HG03457 (cell line): ENCODE results near the gene PPFIA2.
"Not testable (repeated sequence)": the region's sequence is repeated elsewhere in the genome, so short reads cannot be mapped to it uniquely, and the experiment has no call there.

Experiments
- ATAC-seq: cut with Tn5 transposase; IDR thresholded peaks from one replicate; pipeline ENCODE4 v1.9.1; 2021; ENCODE audit warnings: moderate number of reproducible peaks; ENCODE audit not compliant: unreplicated experiment

PPFIA2 gene

DNA sequence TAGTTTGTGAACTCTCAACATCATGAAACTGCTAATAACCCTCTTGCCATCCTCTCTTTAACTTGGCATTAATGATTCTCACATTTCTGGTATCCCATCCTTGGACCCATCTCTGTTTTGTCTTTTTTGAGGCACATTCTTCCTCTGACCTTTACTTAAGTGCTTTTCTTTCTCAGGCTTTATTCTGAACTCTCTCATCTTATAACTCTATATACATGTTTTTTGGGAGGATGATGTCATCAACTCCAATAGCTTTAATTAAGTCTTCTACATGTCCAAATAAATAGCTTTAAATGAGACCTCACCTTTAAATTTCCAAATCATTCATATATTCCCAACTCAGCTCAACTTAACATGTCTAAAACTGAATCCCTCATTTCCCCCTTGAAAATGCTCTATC, 88.4 kb downstream of the PPFIA2 start:
- no peak for ATAC-seq

DNA sequence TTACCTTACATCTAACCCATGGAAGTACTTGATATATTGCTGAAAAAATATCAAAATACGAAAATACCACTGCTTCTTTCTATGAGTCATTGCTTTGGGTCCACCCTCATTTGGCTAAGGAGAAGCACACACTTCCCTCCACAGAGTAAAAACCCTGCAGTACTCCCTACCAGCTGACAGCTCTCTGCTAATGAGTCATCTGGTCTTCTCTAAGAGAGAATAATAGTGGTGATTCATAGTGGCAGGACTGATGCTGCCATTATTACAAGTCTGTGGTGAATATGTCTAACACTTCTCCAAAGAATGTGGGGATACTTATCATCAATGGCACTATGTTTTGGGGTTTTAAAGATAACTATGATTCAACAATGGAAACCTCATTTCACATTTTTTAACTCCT, 90.7 kb downstream of the PPFIA2 start:
- peak; percentile 73 for ATAC-seq

DNA sequence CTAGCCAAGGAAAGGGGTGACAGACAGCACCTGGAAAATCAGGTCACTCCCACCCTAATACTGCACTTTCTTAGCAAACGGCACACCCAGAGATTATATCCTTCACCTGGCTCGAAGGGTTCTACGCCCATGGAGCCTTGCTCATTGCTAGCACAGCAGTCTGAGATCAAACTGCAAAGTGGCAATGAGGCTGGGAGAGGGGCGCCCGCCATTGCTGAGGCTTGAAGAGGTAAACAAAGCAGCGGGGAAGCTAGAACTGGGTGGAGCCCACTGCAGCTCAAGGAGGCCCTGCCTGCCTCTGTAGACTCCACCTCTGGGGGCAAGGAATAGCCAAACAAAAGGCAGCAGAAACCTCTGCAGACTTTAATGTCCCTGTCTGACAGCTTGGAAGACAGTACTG, 99.8 kb downstream of the PPFIA2 start:
- not testable (repeated sequence) for ATAC-seq

DNA sequence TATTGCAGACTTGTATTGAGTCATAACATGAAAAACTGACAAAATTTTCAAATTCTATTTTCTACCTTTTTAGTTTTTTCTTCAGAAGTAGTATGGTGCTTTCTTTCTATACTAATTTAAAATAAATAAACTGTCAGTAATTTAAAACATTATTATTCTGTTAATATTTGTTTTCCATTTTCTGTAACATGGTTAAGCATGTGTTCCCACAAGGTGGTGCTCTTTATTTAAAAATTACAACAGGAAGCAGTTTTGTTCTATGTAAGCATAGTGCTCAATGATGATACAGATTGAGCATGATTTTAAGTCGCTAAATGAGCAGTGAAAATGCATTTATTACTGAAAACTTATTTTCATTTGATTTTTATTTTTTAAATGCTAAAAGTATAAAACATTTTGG, 114.6 kb downstream of the PPFIA2 start:
- peak; percentile 60 for ATAC-seq

DNA sequence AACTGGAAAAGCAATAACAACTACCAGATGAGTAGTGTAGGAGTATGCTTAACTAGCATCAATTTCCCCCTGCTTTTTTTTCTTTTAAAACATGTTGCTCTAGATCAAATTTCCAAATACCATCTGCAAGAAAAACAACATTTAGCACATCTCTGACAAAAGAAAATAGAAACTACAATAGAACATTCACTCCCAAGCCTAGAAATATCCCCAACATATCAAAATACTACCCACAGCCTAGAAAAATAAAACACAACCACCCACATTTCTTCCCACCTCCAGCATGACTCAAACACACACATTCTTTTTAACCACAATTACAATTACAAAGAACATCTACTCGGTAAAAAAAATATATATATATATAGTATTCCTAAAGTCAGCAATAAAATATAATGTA, 120.0 kb downstream of the PPFIA2 start:
- ATAC-seq, result no peak

DNA sequence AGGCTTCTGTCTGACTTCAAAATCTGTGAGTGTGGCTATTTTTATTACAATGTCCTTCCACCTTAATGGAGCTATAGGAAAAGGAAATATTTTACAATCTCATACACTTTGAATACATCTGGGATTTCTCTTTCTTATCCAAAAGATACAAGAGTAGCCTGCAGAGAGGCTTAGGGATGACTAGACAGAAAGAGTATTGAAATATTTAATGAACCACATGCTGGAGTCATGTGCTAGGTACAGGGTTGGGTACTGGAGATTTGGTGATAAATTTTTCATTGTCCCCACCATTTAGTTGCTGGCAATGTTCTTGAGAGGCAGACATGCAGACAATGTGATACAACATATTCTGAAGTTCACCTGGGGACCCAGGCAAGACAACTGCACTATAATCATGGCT, 126.0 kb downstream of the PPFIA2 start:
- no peak for ATAC-seq

DNA sequence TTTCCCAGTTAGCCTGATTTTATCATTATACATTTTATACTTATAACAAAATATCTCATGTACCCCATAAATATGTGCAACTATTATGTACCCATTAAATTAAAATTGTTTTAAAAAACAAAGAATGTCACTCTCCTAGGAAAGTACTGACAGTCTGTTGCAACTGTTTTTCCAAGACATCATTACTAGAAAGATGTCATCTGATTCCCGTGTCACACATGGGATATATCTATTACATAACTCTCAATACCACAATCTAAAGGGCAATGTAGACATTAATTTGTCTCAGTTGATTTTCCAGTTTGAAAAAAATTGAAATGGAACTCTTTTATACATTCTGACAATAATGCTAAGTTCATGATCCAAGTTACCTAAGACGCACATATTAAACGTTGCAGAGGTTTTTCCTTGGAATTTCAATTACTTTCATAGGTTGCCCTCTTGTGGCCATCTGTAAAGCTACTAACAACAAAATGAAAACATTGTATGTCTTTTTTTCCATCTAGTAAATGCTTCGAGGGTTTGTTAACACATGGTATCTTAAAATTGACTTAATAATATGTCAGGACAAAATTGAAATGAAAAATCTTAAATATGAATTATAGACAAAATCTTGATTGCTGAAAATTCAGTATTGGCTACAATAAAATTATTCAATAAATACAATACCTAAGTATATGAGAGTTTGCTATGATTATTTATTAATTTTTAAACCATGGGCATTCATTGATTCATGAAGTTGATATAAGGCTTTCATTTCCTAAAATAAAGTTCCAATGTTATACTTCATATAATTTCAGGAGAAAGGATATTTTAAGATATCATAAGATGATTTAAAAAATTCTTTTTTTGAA, 131.6 kb downstream of the PPFIA2 start:
- ATAC-seq, result no peak

DNA sequence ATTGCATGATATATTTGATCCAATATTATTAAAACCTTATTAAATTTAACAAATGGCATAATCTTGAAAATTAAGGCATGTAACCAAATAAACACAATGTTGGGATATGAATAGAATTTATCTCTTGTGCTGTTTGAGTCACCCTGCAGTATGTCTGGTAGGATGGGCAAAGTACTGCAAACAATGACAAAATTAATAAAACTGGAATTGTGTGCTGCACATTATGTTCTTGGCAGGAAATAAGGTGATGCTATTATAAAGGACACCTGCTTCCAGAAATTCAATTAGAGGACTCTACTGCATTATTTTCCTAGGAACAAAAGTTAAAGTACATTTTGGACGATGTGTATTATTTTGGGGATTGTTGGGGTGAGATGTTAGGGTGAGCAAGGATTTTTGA, 132.7 kb downstream of the PPFIA2 start:
- no peak for ATAC-seq

DNA sequence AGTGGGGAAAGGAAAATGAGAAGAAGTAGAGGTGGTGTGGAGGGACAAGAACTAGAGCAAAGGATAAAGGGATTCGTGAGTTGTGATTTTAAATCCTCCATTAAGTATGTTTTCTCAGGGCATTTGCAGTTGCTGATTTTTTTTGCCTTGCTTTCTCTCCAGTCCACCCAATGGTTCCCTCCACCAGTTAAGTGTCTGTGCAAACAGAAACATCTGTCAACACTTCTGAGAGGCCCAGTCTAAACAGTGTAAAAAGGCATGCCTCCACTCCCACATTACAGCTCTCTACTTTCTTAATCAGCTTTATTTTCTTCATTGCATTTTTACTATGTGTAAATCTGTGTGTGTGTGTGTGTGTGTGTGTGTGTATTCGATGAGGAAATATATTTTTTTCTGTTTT, 141.2 kb downstream of the PPFIA2 start:
- no peak for ATAC-seq

DNA sequence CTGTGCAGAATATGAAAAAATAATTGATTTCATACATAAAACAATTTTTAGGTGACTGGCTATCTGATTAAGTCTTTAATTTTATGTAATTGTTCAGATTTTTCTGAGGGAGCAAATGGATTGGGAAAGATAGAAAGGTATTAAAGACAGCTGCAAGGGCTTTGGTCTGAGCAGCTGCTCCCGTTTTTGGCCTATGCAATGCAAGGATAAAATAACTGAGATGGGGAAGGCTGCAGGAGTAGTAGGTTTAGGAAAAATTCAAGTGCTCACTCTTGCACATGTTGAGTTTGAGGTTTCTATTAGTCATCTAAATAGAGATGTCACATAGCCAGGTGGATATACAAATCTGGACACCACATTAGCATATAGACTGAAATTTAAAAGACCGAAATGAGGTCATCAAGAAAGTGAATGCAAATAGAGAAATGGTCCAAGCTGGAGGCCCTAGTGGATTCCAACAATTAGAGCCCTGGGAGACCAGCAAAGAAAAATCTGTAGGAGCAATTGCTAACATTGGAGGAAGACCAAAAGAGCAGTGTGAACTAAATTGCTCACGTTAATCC, 144.0 kb downstream of the PPFIA2 start:
- ATAC-seq, result no peak

DNA sequence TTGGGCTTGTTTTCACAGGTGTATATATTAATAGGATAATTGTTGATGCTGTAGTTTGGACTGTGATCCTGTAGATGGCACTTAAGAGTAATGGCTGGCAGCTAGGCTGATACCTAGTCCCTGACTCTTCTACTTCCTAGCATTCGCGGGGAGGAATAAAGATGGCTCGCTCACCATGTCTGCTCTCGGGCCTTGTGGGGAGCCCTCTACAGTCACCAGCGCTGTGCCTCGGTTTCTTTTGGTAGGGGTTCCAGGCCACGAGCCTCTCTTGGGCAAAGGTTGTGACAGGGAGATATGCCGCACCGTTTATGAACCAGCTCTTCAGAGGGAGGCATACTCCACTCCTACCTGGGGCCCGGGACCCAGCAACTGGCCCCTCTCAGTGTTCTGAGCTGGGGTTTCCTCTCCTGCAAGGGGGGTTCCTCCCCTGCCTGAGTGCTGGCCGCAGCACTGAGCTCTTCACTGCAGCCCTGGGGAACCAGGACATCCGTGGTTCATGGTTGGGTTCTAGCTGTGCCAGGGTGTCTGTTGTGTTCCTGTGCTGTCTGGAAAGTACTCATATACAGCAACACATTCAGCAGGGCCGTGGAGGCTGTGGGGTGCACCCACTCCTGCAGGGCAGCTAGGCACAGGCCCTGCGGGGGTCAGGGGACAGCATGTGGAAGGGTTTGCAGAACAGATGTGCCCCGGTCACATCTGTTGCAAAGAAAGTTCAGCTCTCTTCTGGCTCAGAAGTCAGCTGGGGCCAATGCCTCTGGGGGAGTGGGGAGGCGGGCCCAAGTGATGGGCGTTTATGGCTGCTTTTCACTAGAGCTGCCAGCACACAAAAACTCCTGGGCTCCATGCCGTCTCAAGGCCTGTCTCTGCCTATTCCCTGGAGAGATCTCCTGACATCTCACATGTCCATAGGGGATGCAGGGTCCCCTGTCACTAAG, 147.9 kb downstream of the PPFIA2 start:
- ATAC-seq, result no peak

DNA sequence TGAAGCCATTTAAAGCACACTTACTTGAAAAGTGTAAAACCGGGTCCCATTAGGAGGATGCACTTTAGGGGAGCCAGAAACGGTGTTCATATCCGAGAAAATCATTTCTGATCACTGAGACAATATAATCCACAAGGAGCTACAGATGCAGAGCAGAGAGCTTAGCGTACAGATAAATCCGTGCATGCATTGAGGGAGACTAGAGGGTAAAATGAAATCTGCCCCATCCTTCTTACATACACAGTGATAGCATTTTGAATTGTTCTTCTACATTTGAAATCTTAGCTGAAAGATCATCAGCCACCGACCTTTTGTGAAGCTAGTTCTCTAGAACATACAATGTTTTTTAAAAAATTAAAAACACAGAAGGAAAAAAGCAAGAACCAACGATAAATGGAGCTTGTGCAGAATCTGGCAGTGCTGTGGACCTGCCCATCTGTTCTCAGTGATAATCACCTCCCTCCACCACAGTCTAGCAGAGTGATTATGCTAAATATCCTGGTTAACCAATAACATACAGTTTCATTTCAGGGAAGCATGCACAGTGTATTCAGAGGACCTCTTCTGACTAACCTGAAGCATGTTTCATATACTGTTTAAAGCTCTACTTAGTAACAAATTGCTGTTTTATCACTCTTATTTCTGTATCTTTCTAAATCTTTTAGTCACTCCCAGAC, 161.1 kb downstream of the PPFIA2 start:
- peak; percentile 86 for ATAC-seq

DNA sequence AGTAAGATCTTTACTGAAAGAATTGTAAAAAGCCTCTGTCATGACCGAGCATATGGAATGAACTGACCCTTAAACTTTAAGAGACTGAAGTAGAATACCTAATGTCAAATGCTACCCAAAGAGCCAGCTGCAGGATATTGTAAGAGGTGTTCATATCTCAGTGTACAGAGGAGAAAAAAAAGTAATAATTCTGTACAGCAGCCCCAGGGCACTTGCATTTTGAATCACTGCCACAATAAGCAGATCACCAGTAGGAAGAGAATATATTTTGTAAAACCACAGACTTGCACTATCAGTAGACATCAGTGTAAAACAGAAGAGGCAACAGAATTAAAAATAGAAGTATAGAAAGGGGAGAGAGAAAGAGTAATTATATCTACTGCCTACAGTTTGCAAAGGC, 162.6 kb downstream of the PPFIA2 start:
- no peak for ATAC-seq

DNA sequence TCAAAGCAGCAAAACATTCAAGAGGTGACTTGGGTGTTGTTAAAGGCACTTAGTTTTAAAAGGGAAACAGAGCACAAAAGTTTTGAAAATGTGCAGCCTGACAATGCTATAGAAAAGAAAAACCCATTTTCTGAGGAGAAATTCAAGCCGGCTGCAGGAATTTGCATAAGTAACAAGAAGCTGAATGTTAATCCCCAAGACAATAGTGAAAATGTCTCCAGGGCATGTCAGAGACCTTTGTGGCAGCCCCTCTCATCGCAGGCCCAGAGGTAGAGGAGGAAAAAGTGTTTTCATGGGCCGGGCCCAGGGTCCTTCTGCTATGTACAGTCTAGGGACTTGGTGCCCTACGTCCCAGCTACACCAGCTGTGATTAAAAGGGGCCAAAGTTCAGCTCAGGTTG, 167.9 kb downstream of the PPFIA2 start:
- no peak for ATAC-seq

DNA sequence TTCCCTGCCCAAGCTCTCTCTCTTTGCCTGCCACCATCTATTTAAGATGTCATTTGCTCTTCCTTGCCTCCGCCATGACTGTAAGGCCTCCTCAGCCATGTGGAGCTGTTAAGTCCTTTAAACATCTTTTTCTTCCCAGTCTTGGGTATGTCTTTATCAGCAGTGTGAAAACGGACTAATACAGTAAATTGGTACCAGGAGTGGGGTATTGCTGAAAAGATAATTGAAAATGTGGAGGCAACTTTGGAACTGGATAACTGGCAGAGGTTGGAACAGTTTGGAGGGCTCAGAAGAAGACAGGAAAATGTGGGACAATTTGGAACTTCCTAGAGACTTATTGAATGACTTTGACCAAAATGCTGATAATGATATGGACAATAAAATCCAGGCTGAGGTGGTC, 168.4 kb downstream of the PPFIA2 start:
- ATAC-seq, result not testable (repeated sequence)

DNA sequence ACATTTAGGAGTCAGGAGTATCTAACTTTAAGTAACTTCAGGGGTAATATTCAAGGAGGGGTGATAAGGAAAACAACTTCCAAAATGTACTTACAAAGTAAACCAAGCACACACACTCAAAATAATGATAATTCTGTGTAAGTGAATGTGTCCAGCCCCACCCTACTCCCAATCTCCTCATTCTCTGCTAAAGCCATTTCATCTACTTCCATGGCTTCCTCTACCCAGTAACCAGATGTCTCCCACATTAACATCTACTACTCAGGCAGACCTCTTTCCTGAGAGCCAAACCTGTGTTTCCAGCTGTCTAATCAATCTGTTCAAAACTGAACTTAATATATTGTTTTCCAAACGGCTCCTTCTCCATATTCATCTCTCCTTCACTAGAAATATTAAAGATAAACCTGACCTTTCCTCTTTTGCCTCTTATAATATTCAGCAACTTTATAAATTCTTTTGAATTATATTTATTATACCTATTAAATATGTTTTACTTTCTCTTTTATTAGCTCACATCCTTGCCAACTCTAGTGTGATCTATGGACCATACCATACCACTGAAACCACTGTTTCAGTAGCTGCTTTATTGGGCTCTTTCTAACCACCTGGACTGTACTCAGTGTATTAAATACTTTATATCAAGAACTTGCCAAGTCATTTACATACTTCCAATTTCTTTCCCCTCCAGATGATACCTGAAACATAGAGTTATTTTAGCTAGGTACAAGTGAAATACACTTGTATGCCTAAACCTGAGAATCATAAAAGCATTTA, 170.7 kb downstream of the PPFIA2 start:
- no peak for ATAC-seq

DNA sequence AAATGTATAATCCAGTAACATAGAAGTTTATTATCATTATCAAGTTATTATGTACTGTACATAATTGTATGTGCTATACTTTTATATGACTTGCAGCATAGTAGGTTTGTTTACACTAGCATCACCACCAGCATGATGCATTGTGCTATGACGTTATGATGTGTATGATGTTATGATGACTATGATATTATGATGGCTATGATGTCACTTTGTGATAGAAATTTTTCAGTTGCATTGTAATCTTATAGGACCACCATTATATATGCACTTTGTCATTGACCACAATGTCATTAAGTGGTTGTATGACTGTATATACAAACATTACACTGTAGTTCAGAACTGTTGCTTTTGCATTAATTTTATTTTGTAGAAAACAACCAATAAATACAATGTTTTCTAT, 173.4 kb downstream of the PPFIA2 start:
- ATAC-seq, result no peak

DNA sequence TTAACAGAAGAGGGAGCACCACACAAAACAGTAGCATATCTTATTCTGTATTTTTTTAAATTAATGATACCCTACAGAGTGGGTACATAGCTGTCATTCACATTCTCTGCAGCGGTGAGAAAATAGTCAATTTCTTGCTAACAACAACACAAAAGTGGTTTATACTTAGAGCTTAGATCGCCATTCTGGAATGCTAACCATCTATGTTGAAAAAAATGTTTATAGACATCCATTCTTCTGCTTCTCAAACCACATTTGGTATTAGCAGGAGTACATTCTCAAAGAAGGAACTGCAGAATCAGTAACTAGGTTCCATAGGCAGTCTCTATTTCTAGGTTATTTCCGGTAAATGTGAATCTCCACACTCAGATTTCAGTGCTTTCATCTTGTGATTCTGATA, 185.9 kb downstream of the PPFIA2 start:
- ATAC-seq, result no peak

DNA sequence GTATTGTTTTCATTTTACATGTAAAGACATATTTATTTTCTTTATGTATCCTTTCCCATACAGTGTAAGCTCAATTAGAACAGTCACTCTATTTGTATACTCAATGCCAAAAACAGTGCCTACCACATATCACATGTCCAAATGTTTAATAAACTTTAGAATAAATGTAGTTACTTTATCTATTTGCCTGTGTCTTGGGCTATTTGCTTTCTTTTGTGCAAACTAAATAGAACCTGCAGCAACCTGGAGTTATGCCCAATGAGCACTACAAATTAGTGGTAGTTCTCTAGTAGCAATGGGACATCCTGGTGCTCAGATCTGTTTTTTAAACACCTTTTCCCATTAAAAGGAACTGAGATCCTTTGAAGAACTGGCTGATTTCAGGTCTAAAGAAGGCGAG, 186.7 kb downstream of the PPFIA2 start:
- ATAC-seq, result no peak

DNA sequence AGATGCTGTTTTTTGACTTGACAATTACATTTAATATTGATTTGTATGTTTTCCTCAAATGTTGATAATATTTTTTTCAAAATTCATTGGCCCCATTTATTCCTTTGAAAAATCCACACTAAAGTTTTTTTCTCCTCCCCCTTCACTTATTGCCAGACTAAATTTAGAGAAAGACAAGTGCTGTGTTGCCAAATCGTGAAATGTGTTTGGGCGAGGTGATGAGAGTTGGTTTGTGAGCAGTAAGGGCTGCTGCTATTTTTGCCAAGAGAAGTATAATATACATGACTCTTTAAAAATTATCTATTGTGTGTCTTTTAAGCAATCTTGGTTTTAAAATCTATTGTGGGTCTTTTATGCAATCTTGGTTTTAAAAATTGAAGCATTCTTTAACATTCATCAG, 188.9 kb downstream of the PPFIA2 start:
- no peak for ATAC-seq
